Suprapubic skin (tissue), 4 donors: ENCODE measurements around the gene ELMO3. TPM values are rescaled to one million over a fixed set of nuclear protein-coding genes. Genes with fewer than 3 reads are reported as not detected.

Experiments
- DNase-seq, 2 donors: peaks; one replicate each; pipeline ENCODE4 v3.0.0-alpha.2; 2019; ENCODE audit warnings: low spot score in 2 of 2
- H3K27ac ChIP-seq: fragments of 200-600 bp; sonication (generic); one replicate; pipeline ENCODE4 v1.5.1; 2019
- H3K27me3 ChIP-seq: fragments of 200-600 bp; sonication (generic); one replicate; pipeline ENCODE4 v1.5.1; 2019
- H3K36me3 ChIP-seq: fragments of 200-600 bp; sonication (generic); one replicate; pipeline ENCODE4 v1.5.1; 2019
- H3K4me1 ChIP-seq: fragments of 200-600 bp; sonication (generic); one replicate; pipeline ENCODE4 v1.5.1; 2019
- H3K4me3 ChIP-seq: fragments of 200-600 bp; sonication (generic); one replicate; pipeline ENCODE4 v1.5.1; 2019; ENCODE audit warnings: mild to moderate bottlenecking
- H3K9me3 ChIP-seq: fragments of 200-600 bp; sonication (generic); one replicate; pipeline ENCODE4 v1.5.1; 2019
- EP300 ChIP-seq: sonication (generic); formaldehyde crosslinking; IDR thresholded peaks from one replicate; pipeline ENCODE4 v1.6.1; 2017; ENCODE audit warnings: antibody characterized with exemption
- POLR2A ChIP-seq, 2 donors: fragments of 450-650 bp; IDR thresholded peaks; one replicate each; pipeline ENCODE4 v1.6.1; 2017; ENCODE audit warnings: antibody characterized with exemption in 2 of 2, mild to moderate bottlenecking in 2 of 2, moderate library complexity in 2 of 2
- POLR2AphosphoS5 ChIP-seq, 3 donors: sonication (generic); formaldehyde crosslinking; IDR thresholded peaks; one replicate each; pipeline ENCODE4 v1.6.1; 2017; ENCODE audit warnings: antibody characterized with exemption in 3 of 3
- WGBS: methylation state at CpG from one replicate; pipeline ENCODE4 v1.1.5; 2018; 5-methylcytosine and 5-hydroxymethylcytosine counted together
- total RNA-seq, 4 donors: library from RNA; depleted of rRNA; stranded (reverse); fragments of >200 nt; gene quantifications; one replicate each; pipeline ENCODE4 v1.1.0, GENCODE V29; 2016
- TF ChIP-seq, protein P1 (sequence below), 2 donors: fragments of 200-600 bp in 1 of 2; fragments of 450-650 bp in 1 of 2; sonication (generic) in 1 of 2; IDR thresholded peaks; one replicate each; pipeline ENCODE4 v1.5.1; 2016 to 2019; ENCODE audit warnings: antibody characterized with exemption in 2 of 2, mild to moderate bottlenecking in 1 of 2, moderate library complexity in 1 of 2

Gene ELMO3, protein sequence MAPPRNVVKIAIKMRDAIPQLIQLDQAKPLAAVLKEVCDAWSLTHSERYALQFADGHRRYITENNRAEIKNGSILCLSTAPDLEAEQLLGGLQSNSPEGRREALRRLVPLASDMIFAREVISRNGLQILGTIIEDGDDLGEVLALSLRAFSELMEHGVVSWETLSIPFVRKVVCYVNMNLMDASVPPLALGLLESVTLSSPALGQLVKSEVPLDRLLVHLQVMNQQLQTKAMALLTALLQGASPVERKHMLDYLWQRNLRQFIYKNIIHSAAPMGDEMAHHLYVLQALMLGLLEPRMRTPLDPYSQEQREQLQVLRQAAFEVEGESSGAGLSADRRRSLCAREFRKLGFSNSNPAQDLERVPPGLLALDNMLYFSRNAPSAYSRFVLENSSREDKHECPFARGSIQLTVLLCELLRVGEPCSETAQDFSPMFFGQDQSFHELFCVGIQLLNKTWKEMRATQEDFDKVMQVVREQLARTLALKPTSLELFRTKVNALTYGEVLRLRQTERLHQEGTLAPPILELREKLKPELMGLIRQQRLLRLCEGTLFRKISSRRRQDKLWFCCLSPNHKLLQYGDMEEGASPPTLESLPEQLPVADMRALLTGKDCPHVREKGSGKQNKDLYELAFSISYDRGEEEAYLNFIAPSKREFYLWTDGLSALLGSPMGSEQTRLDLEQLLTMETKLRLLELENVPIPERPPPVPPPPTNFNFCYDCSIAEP
- total RNA-seq: 10 to 100 TPM; 48.0 to 77.6 (median 56.7) TPM

DNA sequence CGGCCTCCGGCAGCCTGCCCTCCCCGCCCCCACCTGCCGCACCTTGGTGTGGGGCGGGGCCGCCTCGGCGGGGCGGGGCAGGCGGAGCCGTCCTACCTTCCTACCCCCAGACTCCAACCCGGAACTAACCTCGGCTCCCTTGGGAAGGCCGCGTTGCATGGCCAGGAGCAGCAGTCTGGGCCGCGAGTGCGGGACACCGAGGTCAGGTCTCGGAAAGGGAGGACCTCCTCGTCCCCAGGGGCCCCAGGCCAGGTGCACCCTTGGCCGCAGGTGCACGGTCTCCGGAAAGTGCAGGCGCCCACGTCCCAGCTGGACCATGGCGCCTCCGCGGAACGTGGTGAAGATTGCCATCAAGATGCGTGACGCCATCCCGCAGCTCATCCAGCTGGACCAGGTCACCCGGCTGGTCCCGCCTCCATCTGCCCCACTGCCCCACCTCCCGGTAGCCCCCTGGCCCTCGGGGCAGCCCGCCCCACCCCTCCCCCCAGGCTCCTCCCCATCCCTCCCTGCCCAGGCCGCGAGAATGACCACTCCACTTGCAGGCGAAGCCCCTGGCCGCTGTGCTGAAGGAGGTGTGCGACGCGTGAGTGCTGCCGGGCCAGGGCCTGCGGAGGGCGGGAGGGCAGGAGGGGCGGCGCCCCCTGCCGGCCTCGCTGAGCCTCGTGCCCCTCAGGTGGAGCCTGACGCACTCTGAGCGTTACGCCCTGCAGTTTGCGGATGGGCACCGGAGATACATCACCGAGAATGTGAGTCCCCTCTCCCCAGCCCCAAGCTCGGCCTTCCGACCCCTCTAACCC, at the start of gene ELMO3:
Gene ELMO3, plus strand, starts transcription at position 121 of the 797 bp plus-strand sequence. Its CDS starts 196 bp downstream, at position 317.
- Histone ChIP-seq H3K27ac (peak within 1 kb of the TSS; percentile 82), H3K9me3 (no peaks in the 10 kb centered on the region), H3K4me1 (peaks cover 34% of the 10 kb centered on the region), H3K36me3 (peaks cover 71% of the 10 kb centered on the region), H3K4me3 (peak within 1 kb of the TSS; percentile 59), H3K27me3 (no peaks in the 10 kb centered on the region)
- WGBS: 30% methylated on average over 20 of the region's 61 CpGs
- DNase-seq: no peak
- TF ChIP-seq, protein P1, sequence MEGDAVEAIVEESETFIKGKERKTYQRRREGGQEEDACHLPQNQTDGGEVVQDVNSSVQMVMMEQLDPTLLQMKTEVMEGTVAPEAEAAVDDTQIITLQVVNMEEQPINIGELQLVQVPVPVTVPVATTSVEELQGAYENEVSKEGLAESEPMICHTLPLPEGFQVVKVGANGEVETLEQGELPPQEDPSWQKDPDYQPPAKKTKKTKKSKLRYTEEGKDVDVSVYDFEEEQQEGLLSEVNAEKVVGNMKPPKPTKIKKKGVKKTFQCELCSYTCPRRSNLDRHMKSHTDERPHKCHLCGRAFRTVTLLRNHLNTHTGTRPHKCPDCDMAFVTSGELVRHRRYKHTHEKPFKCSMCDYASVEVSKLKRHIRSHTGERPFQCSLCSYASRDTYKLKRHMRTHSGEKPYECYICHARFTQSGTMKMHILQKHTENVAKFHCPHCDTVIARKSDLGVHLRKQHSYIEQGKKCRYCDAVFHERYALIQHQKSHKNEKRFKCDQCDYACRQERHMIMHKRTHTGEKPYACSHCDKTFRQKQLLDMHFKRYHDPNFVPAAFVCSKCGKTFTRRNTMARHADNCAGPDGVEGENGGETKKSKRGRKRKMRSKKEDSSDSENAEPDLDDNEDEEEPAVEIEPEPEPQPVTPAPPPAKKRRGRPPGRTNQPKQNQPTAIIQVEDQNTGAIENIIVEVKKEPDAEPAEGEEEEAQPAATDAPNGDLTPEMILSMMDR (IDR thresholded peaks at IDR 0.05): peak in 1 of 2 donors; percentile 58
- no peak for TF ChIP-seq POLR2AphosphoS5 (IDR thresholded peaks at IDR 0.05)

DNA sequence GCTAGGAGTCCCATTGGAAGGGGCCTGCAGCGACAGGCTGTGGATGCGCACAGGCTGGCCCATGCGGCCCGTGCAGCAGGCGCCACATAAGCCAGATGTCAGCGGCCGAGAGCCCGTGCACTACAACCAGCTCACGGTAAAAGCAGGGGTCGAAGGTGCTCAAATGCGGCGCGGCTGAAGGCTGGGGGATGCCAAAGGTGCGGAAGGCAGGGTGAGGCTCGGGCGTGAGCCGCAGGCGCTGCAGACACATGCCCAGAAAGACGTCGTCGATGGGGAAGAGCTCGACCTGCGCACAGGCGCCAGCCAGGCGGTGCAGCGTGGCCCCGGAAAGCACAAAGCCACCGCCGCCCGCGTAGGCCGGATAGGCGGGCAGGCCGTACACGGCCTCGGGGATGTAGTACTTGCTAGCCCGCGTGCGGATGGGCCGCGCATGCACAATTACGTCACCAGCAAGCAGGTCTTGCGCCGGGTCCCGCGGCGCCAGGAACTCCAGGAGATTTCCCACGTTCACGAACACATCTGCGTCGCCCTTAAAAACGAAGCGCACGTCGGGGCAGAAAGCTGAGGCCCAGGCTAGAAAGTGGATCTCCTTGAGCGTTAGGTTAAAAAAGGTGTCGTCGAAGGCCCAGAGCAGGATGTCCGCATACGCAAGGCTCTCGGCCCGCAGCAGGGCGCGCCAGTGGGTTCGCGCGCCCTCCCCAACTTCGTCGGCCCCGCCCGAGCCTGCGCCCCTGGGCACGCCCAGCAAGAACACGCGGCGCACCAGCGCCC, 49.5 kb upstream of the ELMO3 start:
- no peak for DNase-seq
- H3K9me3 ChIP-seq: no peaks in the 10 kb centered on the region
- H3K4me3 ChIP-seq: peak overlapping the region; percentile 61
- H3K4me1 ChIP-seq: peaks cover 23% of the 10 kb centered on the region
- no peak for TF ChIP-seq POLR2AphosphoS5 (IDR thresholded peaks at IDR 0.05)
- TF ChIP-seq POLR2A (IDR thresholded peaks at IDR 0.05): no peak
- TF ChIP-seq, protein P1 (IDR thresholded peaks at IDR 0.05): no peak
- TF ChIP-seq EP300: no peak
- no peaks in the 10 kb centered on the region for H3K27me3 ChIP-seq
- peaks cover 40% of the 10 kb centered on the region for H3K36me3 ChIP-seq
- no peak overlapping the region for H3K27ac ChIP-seq
- WGBS: 78% methylated on average over 33 of the region's 77 CpGs

DNA sequence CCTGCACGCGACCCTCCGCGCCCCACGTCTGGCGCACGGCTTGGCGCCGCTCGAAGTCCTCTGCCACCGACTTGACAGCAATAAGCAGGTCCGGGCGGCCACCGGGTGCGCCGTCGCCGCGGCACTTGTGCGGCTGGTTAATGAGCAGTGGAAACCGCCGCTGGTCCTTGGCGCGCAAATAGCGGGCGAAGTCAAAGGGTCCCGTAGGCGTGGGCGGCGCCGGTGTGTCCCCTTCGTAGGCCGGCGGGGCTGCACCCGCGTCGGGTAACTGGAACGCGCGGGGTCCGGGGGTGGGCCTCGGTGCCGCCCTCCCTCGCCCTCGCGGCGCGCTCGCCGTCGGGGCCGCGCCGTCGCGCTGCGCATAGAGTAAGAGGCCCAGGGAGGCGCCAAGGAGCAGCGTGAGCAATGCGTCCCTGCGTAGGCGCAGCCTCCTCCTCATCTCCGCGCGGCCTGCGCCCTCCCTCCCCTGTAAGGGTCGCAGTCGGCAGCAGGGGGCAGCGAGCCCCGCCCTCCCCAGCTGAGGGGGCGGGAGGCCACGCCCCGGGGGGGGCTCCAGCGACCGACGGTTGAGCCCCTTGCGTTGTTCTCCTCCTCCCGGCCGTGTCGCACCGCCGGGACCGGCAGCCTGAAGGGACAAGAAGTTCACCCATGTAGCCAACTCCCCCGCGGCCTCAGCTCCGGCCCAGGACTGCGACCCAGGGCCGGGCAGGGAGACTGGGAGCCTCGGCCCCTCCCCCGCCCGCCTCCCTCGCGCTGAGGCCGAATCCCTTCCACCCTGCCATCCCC, 48.7 kb upstream of the ELMO3 start:
- peaks cover 32% of the 10 kb centered on the region for H3K36me3 ChIP-seq
- 8% methylated on average over 70 of the region's 94 CpGs for WGBS
- TF ChIP-seq POLR2AphosphoS5 (IDR thresholded peaks at IDR 0.05): peak in 1 of 3 donors; percentile 17
- no peak for TF ChIP-seq EP300
- TF ChIP-seq POLR2A (IDR thresholded peaks at IDR 0.05): no peak
- TF ChIP-seq, protein P1 (IDR thresholded peaks at IDR 0.05): peak in 1 of 2 donors; percentile 15

DNA sequence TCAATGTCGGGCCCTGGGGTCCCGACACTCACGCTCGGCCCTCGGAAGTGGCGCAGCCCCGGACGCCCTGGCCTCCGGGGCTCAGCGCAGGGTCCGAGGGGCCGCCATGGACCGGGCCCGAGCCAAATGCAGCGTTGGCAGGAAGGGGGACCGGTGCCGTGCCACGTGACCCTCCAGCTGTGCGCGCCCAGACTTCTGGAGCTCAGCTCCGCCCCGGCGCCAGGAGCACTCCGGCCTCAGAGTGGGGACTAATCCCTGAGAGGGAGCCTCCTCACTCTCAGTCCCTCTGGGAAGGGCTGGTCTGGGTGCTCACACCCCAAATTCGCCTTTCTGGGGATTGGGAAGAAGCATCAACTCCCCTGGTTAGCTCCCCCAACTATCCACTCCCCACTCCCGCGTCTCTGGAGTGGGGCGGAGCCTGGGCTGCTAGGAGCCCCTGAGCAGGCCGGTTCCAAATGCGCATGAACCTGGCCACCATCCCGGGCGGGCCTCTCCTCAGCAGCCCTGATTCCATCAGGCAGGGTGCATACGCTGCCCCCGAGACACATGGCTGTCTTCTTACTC, 48.0 kb upstream of the ELMO3 start, which contains the start of gene B3GNT9:
Gene B3GNT9, minus strand, starts transcription at position 166 of the 564 bp plus-strand sequence. CDS start 513 bp downstream, outside the sequence.
- no peak for TF ChIP-seq POLR2AphosphoS5 (IDR thresholded peaks at IDR 0.05)
- TF ChIP-seq, protein P1 (IDR thresholded peaks at IDR 0.05): no peak
- no peak for TF ChIP-seq EP300
- TF ChIP-seq POLR2A (IDR thresholded peaks at IDR 0.05): no peak
- 0% methylated on average over 10 of the region's 34 CpGs for WGBS
- H3K27me3 ChIP-seq: no peaks in the 10 kb centered on the region
- H3K9me3 ChIP-seq: no peaks in the 10 kb centered on the region
- peaks cover 25% of the 10 kb centered on the region for H3K36me3 ChIP-seq
- peak within 1 kb of the TSS; percentile 80 for H3K27ac ChIP-seq
- peaks cover 38% of the 10 kb centered on the region for H3K4me1 ChIP-seq
- peak in 1 of 2 donors; percentile 81 for DNase-seq
- H3K4me3 ChIP-seq: peak within 1 kb of the TSS; percentile 61

More for the DNA sequence above, 48.7 kb upstream of the ELMO3 start:
- peak overlapping the region; percentile 61 for H3K4me3 ChIP-seq
- H3K27ac ChIP-seq: peak overlapping the region; percentile 80
- H3K9me3 ChIP-seq: no peaks in the 10 kb centered on the region
- DNase-seq: peak in 1 of 2 donors; percentile 74
- H3K4me1 ChIP-seq: peaks cover 31% of the 10 kb centered on the region
- no peaks in the 10 kb centered on the region for H3K27me3 ChIP-seq
